C4-2B (cell line): Measurements from ENCODE around the gene ARHGAP18.

Source experiments
- CTCF ChIP-seq: fragments of 450-650 bp; conservative IDR thresholded peaks from 2 replicates; pipeline ENCODE4 v1.5.1; 2017; ENCODE audit warnings: mild to moderate bottlenecking
- ZFX ChIP-seq: fragments of 450-650 bp; IDR thresholded peaks from 2 replicates; pipeline ENCODE4 v1.6.1; 2017

- TF ChIP-seq CTCF (no peak), ZFX (no peak)
Measured at GRCh38 chr6:129534926-129535325, 175.1 kb downstream of the ARHGAP18 start.
